ENCODE data around the gene RABGAP1L.

Gene RABGAP1L

DNA sequence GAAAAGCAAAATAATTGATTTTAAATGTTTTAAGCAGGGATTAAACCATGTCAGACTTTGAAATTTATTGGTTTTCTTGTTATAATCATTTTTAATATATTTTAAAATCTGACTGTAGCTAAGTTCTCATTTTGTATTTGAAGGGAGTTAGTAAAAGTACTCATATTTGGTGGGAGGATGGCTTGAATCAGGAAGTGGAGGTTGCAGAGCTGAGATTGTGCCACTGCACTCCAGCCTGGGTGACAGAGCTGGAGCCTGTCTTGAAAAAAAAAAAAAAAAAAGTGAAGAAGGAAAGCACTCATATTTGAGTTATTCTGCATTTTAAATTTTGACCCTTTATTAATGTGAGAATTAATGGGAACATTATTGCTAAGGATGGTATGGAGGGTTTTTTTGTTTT is 106.0 kb downstream of the RABGAP1L start:
- no peak for TF ChIP-seq CTCF (IDR thresholded peaks at IDR 0.05; ENCODE audit: insufficient read depth, low read depth, low read length, missing control alignments)
- no peak overlapping the region for H3K4me3 ChIP-seq (ENCODE audit: low read length)
- no peak for DNase-seq (ENCODE audit: low read depth)

DNA sequence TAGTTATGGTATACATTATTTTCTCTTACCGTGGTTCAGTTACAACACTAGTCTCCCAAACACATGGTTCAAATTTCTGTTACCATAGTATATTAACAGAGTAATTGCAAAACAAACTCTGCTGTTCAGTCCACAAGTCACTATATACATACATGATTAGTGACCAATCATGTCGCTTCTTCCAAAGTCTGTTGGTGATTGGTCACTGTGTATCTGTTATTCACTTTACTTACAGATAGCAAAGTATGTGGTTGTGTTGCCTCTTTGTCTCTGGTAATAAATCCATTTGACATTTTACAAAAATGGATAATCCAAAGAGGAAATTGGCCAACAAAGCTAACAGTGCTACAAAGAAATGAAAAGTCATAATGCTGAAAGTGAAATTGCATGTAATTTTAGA is 107.2 kb downstream of the RABGAP1L start:
- no peak overlapping the region for H3K4me3 ChIP-seq (ENCODE audit: low read length)
- TF ChIP-seq CTCF (IDR thresholded peaks at IDR 0.05; ENCODE audit: insufficient read depth, low read depth, low read length, missing control alignments) = no peak
- no peak for DNase-seq (ENCODE audit: low read depth)

DNA sequence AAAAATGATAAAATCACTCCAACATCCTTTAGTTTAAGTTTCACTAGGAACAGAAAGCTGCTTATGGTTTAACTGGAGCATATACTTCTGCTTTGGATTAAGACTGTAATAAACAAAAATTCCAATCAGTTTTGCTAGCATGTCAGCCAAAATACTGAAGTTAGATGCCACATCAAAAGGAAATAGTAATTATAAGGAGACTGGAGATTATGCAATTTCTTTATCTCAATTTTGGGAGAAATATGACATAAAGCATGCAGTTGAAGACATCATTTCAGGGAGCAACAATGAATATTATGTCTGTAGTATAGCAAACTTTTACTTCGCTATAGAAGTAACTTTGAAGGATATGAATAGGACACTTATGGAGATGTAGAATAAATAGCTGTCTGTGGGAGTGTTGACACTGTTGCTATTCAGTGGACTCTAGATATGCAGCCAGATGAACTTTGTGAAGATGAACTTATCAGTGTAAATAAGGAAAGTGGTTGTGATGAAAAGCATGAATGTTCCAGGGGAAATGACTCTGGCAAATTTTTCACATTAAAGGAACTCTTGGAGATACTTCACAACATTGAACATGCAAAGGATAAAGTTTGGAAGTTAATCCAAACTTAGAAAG is 107.8 kb downstream of the RABGAP1L start:
- no peak for TF ChIP-seq CTCF (IDR thresholded peaks at IDR 0.05; ENCODE audit: insufficient read depth, low read depth, low read length, missing control alignments)
- H3K4me3 ChIP-seq (ENCODE audit: low read length) = no peak overlapping the region
- DNase-seq (ENCODE audit: low read depth) = no peak

GRCh38 chr1:174269989-174270651 is 110.8 kb downstream of the RABGAP1L start:
- H3K4me3 ChIP-seq (ENCODE audit: low read length) = no peak overlapping the region
- TF ChIP-seq CTCF (IDR thresholded peaks at IDR 0.05; ENCODE audit: insufficient read depth, low read depth, low read length, missing control alignments) = no peak
- no peak for DNase-seq (ENCODE audit: low read depth)

DNA sequence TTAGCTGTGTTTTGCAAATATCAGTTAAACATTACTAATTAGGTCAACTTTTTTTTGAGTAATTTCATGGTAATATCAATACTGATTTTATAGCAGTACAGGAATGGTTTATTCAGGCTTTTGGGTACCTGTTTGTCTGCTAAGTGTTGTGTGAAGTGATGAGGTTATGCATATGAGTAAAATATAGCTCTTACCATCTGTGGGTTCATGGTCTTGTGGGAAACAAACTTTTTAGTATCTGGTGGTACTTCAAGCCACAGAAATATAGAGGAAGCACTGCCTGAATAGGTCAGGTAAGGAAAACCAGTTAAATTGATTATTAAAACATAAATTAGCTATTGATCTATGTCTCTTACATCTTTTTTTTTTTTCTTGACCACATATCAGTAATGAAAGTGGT is 113.9 kb downstream of the RABGAP1L start:
- no peak for DNase-seq (ENCODE audit: low read depth)
- H3K4me3 ChIP-seq (ENCODE audit: low read length) = no peak overlapping the region
- TF ChIP-seq CTCF (IDR thresholded peaks at IDR 0.05; ENCODE audit: insufficient read depth, low read depth, low read length, missing control alignments) = no peak

DNA sequence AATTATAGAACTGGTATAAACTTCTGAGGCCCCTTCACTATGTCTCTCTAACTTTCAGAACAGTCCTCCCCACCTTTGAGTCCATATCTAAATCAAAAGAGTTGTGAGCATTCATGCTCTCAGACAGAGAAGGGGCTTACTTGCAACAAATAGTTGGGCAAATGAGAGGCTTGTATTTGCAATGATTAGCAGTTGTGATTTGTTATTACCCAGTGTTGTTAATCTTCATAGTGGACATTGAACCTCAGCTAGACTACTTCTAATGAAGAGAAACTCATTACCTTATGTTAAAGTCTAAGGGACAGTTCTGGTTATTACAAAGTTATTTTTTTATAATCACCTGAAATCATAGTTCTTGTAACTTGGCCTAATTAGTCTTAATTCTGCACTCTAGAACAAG is 114.5 kb downstream of the RABGAP1L start:
- no peak overlapping the region for H3K4me3 ChIP-seq (ENCODE audit: low read length)
- TF ChIP-seq CTCF (IDR thresholded peaks at IDR 0.05; ENCODE audit: insufficient read depth, low read depth, low read length, missing control alignments) = no peak
- DNase-seq (ENCODE audit: low read depth) = no peak

DNA sequence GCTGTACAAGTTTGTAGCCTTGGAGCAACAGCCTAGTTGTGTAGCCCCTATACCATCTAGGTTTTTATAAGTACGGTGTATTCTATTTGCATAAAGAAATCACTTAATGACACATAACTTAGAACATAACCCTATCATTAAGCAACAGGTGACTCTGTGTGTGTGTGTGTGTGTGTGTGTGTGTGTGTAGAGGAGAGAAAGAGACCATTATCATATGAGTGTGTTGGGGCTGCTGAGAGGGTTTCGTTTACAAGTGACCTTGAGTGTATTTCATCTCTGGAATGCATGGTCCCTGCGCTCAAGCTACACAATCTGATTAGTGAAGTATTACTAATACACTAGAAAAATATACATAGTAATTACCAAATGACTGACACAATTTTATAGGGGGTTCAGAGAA is 115.1 kb downstream of the RABGAP1L start:
- H3K4me3 ChIP-seq (ENCODE audit: low read length) = no peak overlapping the region
- TF ChIP-seq CTCF (IDR thresholded peaks at IDR 0.05; ENCODE audit: insufficient read depth, low read depth, low read length, missing control alignments) = no peak
- DNase-seq (ENCODE audit: low read depth) = no peak
